ENCODE data around the gene BRSK2.

- TF ChIP-seq CTCF (conservative IDR thresholded peaks at IDR 0.05 in 1 of 2, IDR thresholded peaks at IDR 0.05 in 1 of 2; ENCODE audit: extremely low read depth in 1 of 2, insufficient read depth in 1 of 2, low read depth in 1 of 2, low read length in 2 of 2): no peak
- no peak for TF ChIP-seq EZH2 (IDR thresholded peaks at IDR 0.05; ENCODE audit: borderline replicate concordance, low read length)
Observed at GRCh38 chr11:1507381-1508140, 117.8 kb downstream of the BRSK2 start.
